Activated CD4-positive, alpha-beta T cell treated with anti-CD3 and anti-CD28 coated beads, Interleukin-2, amount 50 U/mL, for 1 hour (primary cell): ENCODE measurements around the gene ASIC4.

ENCODE experiments used
- DNase-seq: peaks from one replicate; pipeline ENCODE4 v3.0.0-alpha.2; 2020

The ASIC4 gene

DNA sequence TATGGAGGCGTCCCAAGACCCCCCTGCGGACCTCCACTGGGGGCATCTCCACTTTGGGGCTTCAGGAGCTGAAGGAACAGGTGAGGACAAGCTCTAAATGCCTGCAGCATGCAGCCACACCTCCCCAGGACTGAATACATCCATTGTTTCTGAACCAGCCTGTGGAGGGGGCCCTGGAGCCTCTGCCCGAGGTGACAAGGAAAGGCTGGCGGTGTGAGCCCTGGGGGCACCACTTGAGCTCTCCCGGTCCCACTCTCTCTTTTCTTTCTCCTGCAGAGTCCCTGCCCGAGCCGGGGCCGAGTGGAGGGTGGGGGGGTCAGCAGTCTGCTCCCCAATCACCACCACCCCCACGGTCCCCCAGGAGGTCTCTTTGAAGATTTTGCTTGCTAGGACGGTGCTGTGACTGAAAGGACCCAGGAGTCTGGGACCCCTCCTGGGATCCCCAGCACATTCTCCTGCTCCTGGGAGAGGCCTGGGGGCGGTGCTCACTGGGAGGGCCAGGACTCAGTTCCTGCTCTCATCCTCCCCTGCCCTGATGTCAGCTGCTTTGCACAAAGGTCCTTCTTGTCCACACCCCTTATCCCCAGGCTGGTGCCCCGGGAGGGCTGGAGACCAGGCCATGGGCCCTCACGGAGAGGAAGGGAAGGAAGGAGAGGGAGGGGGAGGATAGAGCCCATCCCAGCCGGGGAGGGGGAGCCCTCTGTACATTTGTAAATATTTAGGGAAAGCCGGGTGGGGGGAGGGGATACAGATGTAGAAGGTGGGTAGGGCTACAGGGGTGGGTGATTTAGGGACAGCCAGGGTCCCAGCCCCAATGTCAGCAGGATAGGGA, 23.6 kb downstream of the ASIC4 start:
- no peak for DNase-seq

DNA sequence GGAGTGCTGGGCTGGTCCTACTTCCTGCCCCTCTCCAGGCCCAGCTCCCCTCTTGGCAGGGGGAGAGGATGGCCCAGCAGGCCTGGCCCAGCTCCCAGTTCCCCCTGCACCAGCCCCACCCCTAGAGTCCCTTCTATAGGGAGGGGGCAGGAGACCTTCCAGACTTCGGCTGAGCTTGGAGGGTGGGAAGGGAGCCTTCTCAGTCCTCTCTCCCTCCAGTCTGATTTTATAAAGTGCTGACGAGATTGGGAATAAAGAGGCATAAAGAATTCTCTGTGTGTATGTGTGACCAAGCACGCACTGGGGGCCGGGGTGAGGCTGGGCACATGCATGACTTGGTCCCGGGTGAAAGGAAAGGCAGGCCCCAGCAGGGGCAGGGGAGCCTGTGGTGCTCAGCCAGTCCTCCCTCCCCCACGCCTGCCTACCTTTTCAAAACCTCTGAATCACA, 24.2 kb downstream of the ASIC4 start:
- DNase-seq: no peak

DNA sequence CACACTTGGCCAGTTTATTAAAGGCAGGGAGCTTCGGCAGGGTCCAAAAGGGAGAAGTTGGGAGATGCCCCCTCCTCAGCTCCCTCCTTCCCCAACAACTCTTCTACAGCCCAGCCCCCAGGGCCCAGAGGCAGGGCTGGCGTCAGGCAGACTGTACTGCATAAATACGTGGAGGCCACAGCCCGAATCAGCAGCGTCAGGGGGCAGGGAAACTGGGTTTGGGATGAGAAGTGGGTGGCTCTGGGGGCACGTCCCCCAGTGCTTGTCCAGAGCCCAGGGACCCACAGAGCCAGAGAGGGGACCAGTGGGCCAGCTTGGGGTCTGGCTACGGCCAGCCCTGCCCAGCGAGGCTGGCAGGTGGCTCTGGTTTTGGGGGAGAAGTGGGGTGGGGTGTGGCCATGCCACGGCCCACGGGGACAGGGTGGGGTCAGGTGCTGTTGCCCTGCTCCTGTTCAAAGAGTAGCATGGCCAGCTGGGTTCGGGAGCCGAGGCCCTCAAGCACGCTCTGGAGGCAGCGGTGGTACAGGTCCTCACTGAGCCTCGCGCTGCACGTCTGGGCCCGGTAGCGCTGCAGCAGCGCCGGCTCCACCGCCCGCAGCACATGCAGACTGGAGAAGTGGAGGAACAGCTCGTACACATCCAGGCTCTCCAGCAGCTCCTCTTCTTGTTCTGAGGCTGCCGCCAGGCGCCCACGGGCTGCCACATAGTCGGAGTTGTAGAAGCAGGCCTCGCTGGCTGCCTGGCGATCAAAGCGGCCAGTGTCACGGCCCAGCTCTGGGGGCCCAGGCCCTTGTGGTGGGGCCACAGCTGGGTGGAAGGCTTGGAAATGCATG, 24.9 kb downstream of the ASIC4 start:
- DNase-seq: no peak

DNA sequence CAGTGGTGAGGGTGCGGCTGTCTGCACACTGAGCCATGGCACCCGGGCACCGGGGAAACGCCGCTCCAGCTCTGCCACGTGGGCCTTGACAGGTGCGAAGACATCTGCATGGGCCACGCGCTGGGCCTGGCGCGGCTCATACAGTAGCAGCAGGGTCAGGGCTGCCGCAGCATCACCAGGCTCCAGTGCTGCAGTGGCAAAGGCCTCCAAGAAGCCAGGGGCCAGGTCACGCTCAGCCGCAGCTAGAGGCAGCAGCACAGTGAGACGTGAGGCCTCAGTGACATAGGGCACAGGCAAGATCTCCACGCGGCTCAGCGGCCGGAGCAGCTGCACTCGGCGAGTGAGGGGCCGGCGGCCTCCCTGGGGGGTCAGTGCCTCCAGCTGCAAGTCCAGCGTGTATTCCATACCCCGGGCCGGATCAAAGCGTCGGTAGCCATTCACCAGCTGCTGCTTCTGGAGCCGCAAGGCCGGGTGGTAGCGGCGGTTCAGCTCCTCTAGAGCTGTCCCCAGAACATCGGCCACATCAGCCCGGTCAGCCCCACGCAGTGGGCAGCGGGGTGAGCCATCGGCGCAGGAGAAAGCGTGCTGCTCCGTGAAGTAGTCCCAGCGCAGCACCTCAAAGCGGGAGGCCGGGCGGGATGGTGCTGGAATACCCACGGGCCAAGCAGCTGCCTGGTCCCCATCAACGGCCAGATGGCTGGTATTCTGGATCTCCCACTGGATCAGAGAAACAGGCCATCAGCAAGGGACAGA, 25.8 kb downstream of the ASIC4 start:
- no peak for DNase-seq

DNA sequence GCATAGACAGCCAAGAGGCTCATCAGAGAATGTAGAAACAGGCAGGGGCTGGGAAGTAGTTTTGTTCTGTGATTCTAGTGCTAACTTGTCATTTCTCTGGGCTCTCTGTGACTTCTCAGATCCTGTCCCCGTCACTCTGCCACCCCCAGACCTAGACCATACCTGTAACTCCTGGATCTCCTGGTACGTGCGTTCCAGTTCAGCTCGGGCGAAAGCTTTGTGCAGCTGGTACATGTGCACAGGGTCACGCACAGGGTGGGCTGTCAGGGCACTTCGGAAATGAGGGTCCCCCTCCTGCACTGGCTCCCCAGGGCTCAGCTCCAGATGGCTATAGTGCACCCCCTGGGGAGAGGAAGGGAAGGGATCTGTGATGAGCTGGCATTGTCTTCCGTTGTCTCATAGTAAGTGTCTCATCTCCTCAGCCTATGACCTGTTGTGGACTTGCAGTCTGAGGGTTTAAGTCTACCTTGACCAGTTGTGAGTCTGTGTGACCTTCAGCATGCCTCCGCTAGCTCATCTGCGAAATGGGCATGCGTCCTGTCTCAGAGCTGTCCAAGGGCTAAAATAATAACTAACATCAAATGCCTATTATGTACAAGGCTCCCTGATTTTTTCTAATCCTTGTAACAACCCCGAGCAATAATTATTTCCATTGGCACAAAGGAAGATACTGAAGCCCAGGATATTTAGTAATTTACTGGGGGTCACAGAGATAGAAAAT, 26.7 kb downstream of the ASIC4 start:
- DNase-seq: no peak

DNA sequence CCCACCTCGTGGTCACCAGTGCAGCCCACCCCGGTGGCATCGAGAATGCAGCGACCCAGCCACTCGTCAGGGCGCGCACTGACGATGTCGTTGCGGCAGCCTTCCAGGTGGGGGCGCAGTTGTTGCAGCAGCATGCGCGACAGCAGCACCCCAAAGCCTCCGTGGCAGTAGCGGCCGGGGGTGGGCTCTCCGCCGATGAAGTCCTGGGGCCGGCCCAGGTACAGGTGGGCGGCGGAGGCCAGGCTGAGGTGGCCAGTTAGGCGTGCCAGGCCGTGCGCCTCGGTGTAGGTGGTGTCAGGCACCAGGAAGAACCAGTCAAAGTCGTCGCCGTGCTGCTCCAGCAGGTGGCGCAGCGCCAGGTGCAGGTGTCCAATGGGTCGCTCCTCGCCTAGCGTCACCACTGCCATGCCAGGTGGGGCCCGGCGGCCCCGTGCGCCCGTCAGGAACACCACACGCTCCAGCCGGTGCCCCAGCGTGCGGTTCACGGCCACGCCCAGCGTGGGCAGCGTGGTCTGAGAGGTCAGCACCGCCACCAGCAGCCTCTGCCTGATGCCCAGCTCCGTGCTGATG, 27.4 kb downstream of the ASIC4 start:
- DNase-seq: peak; percentile 86

DNA sequence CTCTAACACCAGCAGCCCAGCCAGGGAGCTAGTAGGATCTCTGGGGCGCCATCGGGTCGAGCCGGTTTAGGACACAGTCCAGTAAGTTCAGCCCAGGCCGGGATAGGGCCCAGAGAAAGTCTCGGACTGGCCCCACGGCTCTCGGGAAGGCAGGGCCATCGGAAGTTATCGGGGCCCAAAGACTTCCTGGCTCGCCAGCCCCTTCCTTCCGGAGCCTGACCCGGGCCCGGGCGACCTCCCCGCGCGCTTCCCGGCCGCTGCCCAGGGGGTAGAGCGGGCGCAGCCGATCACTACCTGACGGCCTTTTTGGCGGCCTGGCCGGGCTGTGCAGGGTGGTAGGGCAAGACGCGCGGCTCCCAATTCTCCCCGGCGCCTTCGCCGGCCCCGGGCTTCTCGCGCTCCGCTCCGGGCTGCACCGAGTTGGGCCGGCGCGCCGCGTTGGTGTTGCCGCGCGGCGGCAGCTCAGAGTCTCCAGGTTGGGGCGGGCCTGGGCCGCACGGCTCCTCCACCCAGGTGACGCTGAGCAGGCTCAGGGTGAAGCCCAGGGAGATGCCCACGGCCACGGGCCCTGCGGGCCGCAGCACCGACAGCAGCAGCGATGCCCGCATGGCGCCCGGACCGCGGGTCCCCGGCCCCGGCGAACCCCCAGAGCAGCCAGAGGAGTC, 28.8 kb downstream of the ASIC4 start:
- no peak for DNase-seq

DNA sequence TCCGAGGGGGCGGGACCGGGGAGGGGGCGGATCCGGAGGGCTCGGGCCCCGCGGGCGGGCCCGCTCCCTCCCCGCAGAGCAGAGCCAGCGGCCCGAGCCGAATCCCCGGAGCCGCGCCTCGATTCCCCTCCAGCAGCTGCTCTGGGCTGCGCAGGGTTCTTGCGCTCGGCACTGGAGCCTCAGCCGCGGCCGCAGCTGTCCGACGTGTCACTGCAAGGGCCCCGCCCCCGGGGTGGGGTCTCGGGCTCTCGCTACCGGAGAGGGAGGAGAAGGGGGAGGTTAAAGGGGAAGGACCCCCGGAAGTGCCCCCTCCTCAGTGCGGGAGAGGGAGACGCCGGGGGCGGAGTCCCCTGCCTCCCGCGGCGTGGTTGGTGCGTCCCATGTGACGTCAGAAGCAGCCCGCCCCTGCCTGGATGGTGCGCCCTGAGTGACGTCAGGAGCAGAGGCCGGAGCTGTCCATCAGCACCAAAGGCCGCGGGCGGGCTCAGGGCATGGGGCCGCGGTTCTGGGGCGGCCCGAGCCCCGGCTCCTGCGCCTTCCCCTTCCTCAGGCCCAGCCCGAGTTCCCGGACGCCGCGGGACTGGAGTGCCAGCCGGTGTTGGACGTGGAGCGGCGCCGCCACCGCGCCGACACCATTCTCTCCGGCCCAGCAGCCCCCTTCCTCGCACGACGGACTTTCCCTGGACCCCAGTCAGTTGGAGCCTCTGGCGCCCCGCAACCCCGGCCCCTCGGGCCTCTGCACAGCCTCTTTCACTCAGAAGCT, 29.5 kb downstream of the ASIC4 start, which contains the start of the genes CHPF and TMEM198:
Gene CHPF, minus strand, starts transcription at position 214 of the 763 bp plus-strand sequence. CDS start 271 bp downstream, outside the sequence.
Gene TMEM198, plus strand, starts transcription at position 433 of the 763 bp plus-strand sequence. CDS start 700 bp downstream, outside the sequence.
- DNase-seq: peak; percentile 92

DNA sequence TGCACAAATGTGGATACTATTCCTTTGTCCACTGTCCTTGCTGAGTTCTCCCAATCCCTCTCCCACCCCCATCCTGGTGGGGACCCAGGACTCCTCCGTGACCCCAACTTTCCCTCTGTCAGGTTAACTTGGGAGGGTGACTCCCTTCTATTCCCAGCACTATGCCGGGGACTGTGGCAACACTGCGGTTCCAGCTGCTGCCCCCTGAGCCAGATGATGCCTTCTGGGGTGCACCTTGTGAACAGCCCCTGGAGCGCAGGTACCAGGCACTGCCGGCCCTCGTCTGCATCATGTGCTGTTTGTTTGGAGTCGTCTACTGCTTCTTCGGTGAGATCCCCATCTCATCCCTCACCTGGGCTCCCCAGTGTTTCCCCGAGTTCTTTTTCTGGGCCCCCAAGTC, 30.3 kb downstream of the ASIC4 start:
- DNase-seq: no peak

DNA sequence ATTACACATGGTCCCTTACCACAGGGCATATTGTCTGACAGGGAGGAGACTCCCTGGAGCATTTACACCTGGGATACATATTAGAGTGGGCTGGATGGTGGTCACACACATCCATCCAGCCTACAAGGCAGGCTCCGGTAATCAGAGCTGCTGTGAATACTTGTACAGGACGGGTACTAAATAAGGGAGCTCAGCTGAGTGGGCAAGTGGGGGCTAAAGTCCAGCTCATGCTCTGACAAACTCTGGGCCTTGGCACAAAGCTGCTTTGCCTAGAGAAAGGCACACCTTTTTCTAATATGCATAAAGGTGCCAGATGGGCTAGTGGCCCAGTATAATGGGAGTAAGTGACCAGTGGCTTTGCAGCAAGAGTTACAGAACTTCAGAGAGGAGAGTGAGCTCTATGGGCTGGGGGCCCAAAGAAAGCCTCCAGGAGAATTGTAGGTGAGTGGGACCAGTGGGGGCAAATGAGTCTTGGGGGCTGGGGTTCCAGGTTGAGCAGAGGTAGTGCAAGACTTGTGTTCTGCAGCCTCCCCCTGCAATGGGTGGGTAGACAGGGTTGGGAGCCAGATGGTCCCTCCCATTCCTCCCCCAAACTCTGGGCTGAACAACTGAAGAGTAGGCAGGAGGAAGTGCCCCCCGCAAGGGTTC, 31.1 kb downstream of the ASIC4 start:
- DNase-seq: no peak

DNA sequence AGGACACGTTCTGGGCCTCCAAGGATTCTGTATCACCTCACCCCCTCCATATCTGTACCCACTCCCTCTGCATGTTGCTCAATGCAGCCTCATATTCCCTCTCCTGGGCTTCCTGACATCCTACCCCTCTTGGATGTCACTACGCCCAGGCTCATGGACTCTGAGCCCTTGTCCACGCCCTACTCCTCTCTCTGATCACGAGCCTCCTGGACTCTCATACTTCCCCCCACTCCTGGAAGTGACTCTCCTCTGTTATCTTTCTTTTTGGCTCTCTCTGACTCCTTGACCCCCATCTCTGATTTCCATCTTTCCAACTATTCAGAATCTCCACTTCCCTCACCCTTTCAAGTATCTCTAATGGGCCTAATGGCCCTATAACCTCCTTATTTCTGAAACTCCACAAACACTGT, 31.7 kb downstream of the ASIC4 start:
- no peak for DNase-seq

DNA sequence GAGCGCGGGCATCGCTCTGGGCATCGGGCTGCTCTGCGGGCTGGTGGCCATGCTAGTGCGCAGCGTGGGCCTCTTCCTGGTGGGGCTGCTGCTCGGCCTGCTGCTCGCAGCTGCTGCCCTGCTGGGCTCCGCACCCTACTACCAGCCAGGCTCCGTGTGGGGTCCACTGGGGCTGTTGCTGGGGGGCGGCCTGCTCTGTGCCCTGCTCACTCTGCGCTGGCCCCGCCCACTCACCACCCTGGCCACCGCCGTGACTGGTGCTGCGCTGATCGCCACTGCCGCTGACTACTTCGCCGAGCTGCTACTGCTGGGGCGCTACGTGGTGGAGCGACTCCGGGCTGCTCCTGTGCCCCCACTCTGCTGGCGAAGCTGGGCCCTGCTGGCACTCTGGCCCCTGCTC, 33.3 kb downstream of the ASIC4 start:
- no peak for DNase-seq

DNA sequence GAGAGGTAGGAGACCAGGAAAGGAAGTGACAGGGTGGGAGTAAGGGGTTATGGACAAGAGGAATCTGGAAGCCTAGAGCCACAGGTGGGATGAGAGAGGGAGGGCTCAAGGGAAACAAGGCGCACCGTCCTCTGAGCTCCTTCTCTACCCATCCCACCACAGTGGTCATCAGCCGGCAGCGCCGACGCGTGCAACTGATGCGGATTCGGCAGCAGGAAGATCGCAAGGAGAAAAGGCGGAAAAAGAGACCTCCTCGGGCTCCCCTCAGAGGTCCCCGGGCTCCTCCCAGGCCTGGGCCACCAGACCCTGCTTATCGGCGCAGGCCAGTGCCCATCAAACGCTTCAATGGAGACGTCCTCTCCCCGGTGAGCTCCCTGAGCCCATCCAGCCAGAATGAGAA, 34.7 kb downstream of the ASIC4 start:
- no peak for DNase-seq

DNA sequence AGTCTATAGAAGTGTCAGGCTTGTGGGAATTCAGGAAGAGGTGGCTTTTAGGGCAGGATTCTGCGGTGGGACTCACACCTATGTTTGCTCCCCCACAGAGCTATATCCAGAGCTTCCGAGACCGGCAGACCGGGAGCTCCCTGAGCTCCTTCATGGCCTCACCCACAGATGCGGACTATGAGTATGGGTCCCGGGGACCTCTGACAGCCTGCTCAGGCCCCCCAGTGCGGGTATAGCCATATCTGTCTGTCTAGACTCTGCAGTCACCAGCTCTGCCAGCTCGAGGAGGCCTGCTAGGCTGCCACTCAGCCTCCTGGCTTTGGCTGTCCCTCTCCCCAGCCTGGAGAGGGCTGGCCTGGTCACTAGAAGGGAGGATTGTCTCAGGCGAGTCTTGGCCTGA, 35.3 kb downstream of the ASIC4 start:
- DNase-seq: no peak

DNA sequence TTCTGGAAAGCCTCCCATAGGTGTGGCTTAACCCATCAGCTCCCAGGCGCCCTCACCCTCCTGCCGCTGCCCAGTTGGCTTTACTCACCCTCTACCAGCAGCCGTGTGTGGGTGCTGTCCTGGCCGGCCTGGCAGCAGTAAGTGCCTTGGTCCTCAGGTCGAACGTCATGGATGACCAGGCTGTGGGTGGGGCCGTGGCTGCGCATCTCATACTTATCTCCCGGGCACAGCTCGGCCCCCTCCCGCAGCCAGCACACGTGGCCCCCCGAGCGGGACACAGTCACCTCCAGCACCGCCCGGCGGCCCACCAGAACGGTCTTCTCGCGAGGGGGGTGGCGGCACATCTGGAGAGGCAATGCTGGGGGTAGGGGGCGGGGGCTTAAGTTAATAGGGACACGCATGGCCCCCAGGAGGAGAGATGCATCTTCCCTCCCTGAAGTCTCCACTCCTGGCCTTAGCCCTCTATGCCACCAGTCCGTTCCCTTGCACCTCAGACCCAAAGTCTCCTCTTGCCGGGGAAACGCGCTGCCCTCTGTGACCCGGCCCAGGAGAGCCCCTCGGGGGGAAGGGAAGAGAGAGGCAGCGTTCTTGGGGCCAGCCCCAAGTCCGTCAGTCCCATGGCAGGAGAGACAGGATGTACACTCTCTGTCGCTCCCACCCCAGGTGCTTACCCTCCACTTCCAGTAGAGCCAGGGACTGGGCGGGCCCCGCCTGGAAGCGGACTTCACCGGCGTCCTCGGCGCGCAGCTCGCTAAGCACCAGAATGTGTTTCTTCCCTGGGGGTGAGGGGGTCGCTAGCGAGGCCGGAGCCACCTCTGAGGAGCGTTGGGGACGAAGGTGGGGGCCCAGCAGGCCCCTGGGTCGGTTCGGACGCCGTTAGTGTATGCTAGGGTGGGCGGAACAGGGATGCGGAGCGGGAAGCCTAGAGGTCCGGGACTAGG, 37.4 kb downstream of the ASIC4 start:
- no peak for DNase-seq

DNA sequence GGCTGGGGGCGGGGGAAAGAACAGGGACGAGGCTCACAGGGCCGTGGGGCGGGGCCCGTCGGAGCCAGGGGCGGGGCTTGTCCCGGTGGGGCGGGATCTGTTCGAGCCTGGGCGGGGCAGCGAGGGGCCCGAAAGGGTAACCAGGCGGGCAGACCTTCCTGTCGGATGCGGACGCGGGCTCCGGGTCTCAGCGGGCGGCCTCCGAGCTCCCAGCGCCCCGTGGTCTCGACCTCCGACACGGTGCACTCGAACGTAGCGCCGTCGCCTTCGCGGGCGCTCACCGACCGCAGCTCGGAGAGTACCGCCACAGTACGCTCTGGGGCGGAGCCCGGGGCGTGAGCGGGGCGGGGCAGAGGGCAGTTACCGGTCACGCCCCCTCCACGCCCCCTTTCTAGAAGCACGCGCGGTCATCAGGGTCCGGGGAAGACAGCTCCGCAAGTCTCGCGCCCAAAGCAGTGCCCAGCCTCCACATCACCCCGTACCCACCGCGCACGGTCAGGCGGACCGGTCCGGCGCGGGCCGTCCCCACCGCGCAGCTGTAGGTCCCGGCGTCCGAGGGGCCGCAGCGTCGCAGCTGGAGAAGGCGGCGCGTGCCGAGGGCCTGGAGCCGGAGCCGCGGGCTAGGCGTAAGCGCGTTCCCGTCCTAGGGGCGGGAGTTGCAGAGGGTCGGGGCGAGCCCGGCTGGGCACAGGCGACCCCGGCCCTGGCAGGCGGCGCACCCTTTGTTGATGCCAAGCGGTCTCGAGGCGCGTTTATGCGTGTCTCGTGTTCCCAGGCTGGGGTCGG, 38.3 kb downstream of the ASIC4 start:
- DNase-seq: peak; percentile 74

DNA sequence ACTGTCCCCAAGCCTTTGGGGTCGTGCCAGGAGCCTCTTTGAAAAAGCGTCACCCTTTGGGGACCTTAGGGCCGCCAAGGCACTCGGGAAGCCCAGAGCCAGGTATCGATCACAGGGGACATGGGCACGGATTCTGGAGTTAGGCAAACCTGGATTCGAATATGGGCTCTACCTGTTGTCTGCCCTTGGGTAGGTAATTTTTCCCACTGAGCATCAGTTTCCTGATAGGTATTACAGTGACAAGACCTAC, 38.8 kb downstream of the ASIC4 start:
- no peak for DNase-seq

DNA sequence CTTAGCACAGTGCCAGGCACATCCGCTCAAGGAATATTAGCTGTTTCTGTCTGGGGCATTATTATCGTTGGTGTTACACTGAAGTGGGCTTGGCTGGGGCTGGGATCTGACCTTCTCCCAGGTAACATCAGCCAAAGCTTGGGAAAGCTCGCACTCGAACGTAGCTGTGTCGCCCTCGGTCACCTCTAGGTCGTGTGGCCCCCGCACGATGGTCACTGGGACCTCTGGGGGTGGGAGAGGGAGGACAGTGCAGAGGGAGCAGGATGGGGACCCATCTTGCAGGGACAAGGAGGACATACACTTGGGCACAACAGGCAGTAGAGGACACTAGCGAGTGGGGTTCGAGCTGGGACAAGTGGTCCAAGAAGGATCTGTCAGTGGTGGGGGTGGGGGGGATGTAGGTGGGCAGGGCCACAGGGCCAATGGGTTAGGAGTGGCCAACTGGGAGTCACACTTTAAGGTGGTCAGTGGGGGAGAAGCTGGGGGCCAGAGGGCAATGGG, 39.2 kb downstream of the ASIC4 start:
- DNase-seq: no peak
